Kidney (tissue), 14 donors: Measurements from ENCODE around the gene LY6G6D. TPM values are rescaled to one million over a fixed set of nuclear protein-coding genes. Genes with fewer than 3 reads are reported as not detected.
A peak's percentile ranks its signal among the peaks of the same experiment; 100 is the strongest.

Experiments
- DNase-seq, 5 donors: peaks; one replicate each; pipeline ENCODE4 v3.0.0-alpha.2; 2013 to 2020
- FAIRE-seq: peaks from 2 replicates; lab custom pipeline; 2012; peaks lifted over from hg19 to GRCh38; lab: Jason Lieb, UNC
- H3K27ac ChIP-seq, 2 donors: one replicate each; pipeline ENCODE4 v1.7.0; 2013; ENCODE audit warnings: low read depth in 2 of 2, low read length in 2 of 2, inconsistent platforms in 1 of 2
- H3K27me3 ChIP-seq: one replicate; pipeline ENCODE4 v1.7.1; 2013; ENCODE audit warnings: low read length, inconsistent platforms; ENCODE audit not compliant: control insufficient read depth, insufficient read depth
- H3K36me3 ChIP-seq, 3 donors: one replicate each; pipeline versions ENCODE4 v1.7.0 to v1.7.1; 2013; ENCODE audit warnings: low read length in 3 of 3, control low read depth in 1 of 3, inconsistent platforms in 1 of 3; ENCODE audit not compliant: insufficient read depth in 3 of 3, control insufficient read depth in 2 of 3
- H3K4me1 ChIP-seq, 3 donors: one replicate each; pipeline versions ENCODE4 v1.7.0 to v1.7.1; 2013; ENCODE audit warnings: low read length in 3 of 3, inconsistent platforms in 1 of 3, low read depth in 1 of 3; ENCODE audit not compliant: control insufficient read depth in 2 of 3, insufficient read depth in 2 of 3
- H3K4me3 ChIP-seq, 3 donors: one replicate each; pipeline versions ENCODE4 v1.7.0 to v1.8.1; 2013; ENCODE audit warnings: low read length in 3 of 3, control low read depth in 1 of 3, inconsistent platforms in 1 of 3
- H3K9ac ChIP-seq, 3 donors: one replicate each; pipeline versions ENCODE4 v1.7.0 to v1.7.1; 2013; ENCODE audit warnings: low read length in 3 of 3, control low read depth in 1 of 3, inconsistent platforms in 1 of 3
- H3K9me3 ChIP-seq, 3 donors: one replicate each; pipeline versions ENCODE4 v1.7.0 to v1.7.1; 2013; ENCODE audit warnings: low read length in 3 of 3, control low read depth in 1 of 3, inconsistent platforms in 1 of 3; ENCODE audit not compliant: control insufficient read depth in 2 of 3, insufficient read depth in 1 of 3
- intact Hi-C: fragments of 100-400 bp; cut with DNase I; formaldehyde crosslinking; loops from one replicate; pipeline ENCODE4 v1.11.1; 2022
- polyA plus RNA-seq: library from polyadenylated mRNA; stranded (reverse); fragments of 350-450 nt; fragmentation: Illumina TruSeq; extraction: RNeasy Lipid Tissue Mini Kit (QIAGEN cat#74804); gene quantifications from one replicate; pipeline ENCODE4 v1.2.3, GENCODE V29; 2014; ENCODE audit warnings: low read depth, low replicate concordance; ENCODE audit not compliant: insufficient read depth
- total RNA-seq: library from RNA; stranded (reverse); fragmentation: NEBNext Ultra II Directional; extraction: Animal tissue kit (Norgen Biotek cat#: 25700); gene quantifications from one replicate; pipeline ENCODE4 v1.2.1, GENCODE V29; 2021
- TF ChIP-seq, protein P1 (sequence below): IDR thresholded peaks from 3 replicates; pipeline ENCODE4 v1.5.1; 2012; ENCODE audit warnings: mild to moderate bottlenecking, moderate library complexity, borderline replicate concordance; ENCODE audit not compliant: insufficient read depth; ENCODE audit errors: extremely low read depth
- donor health status: control.
- donor health status: control.
- donor health status: control.
- donor health status: control.
- donor health status: control.
- donor health status: DM: yes; HTN: yes; CAD: no.
- donor health status: Normal renal cell carcinoma (clear cell type).

The LY6G6D gene
- total and polyA plus RNA-seq, 2 donors from 2014 or later = not detected

DNA sequence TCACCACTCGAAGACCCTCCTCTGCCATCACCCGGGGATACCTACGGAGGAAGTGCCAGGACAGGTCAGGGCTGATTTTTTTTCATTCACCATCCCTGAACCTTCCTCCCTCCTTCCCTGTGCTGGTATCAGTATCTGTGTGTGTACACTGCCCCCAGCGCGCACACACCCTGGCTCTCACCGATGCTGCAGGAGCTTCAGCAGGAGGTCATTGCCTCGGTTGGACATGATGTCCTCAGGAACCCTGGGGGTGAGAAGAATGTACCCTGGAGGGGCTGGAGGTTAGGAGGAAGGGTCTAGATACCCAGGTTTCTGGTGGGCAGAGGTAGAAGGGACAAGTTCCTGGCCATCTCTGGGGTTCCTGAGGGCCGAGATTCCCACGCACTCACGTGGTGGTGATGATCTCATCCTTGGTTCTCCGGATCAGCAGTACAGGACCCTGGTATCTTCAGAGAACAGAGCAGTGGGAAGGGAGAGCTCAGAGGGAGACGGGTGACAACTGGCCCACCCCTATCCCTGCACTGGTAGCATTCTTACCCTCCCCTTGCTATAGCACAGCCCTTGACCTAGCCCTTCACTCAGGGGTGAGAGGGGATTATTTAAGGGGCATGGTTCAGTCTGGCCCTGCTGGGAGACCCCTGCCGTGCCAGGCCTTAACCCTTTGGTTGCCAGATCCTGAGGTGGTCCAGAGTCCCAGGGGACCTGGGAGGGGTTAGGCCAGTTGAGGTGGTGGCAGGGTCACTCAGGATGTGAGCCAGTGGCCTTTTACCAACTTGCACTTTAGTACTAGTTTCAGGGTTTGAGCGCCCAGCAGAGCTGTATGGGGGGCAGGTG, 27.1 kb upstream of the LY6G6D start:
- Histone ChIP-seq H3K36me3 (peaks cover 2 to 46% (median 40%) of the 10 kb centered on the region in 3 donors), H3K27ac (no peak overlapping the region), H3K4me3 (no peak overlapping the region), H3K9ac (no peak overlapping the region), H3K27me3 (no peaks in the 10 kb centered on the region), H3K9me3 (no peaks in the 10 kb centered on the region), H3K4me1 (peaks cover 0 to 2% (median 0%) of the 10 kb centered on the region in 3 donors)
- TF ChIP-seq, protein P1, sequence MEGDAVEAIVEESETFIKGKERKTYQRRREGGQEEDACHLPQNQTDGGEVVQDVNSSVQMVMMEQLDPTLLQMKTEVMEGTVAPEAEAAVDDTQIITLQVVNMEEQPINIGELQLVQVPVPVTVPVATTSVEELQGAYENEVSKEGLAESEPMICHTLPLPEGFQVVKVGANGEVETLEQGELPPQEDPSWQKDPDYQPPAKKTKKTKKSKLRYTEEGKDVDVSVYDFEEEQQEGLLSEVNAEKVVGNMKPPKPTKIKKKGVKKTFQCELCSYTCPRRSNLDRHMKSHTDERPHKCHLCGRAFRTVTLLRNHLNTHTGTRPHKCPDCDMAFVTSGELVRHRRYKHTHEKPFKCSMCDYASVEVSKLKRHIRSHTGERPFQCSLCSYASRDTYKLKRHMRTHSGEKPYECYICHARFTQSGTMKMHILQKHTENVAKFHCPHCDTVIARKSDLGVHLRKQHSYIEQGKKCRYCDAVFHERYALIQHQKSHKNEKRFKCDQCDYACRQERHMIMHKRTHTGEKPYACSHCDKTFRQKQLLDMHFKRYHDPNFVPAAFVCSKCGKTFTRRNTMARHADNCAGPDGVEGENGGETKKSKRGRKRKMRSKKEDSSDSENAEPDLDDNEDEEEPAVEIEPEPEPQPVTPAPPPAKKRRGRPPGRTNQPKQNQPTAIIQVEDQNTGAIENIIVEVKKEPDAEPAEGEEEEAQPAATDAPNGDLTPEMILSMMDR = no peak
- DNase-seq (no peak), FAIRE-seq (no peak)
- intact Hi-C loops = no loop called here

DNA sequence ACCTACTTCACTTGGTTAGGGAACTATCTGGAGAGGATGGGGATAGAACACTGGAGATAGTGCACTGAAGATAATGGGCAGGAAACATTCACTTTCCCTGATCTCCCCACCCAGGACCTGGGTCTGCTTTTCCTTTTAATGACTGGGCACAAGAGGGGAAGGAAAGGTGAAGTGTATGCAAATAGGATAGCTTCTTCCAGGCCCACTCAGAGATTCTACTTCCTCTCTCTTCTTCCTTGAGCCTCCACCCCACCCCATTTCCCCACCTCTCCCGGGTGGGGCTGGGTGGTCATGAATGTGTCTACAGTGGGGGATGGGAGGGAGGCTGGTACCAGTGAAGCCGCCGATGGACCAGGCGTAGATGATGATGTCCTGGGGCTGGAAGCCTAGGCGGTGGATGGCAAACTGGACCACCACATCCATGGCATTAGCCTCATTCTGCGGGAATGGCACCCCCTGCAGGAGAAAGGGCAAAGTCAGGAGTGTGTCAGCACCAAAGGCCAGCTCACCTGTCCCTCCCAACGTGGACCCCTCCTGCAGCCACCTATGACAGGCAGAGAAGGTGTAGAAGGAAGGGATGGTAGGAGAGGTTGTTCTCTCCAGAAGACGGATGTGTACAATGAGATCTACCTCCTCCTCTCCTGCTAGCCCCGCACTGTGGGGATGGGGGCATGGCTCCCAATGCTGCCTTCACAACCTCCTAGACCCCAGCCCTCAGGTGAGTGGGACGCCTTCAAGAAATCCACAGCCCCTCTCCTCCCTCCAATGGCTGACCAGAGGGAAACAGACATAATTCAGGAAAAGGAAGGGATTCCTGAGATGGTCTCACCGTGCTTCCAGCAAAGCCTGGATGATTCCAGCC, 25.7 kb upstream of the LY6G6D start:
- FAIRE-seq = no peak
- peaks cover 4 to 46% (median 40%) of the 10 kb centered on the region in 3 donors for H3K36me3 ChIP-seq
- H3K4me3 ChIP-seq = no peak overlapping the region
- H3K27me3 ChIP-seq = no peaks in the 10 kb centered on the region
- H3K27ac ChIP-seq = no peak overlapping the region
- no peaks in the 10 kb centered on the region for H3K9me3 ChIP-seq
- intact Hi-C loops = no loop called here
- no peak overlapping the region for H3K9ac ChIP-seq
- TF ChIP-seq, protein P1 = no peak
- H3K4me1 ChIP-seq = no peaks in the 10 kb centered on the region
- DNase-seq = peak in 1 of 5 donors; percentile 17

DNA sequence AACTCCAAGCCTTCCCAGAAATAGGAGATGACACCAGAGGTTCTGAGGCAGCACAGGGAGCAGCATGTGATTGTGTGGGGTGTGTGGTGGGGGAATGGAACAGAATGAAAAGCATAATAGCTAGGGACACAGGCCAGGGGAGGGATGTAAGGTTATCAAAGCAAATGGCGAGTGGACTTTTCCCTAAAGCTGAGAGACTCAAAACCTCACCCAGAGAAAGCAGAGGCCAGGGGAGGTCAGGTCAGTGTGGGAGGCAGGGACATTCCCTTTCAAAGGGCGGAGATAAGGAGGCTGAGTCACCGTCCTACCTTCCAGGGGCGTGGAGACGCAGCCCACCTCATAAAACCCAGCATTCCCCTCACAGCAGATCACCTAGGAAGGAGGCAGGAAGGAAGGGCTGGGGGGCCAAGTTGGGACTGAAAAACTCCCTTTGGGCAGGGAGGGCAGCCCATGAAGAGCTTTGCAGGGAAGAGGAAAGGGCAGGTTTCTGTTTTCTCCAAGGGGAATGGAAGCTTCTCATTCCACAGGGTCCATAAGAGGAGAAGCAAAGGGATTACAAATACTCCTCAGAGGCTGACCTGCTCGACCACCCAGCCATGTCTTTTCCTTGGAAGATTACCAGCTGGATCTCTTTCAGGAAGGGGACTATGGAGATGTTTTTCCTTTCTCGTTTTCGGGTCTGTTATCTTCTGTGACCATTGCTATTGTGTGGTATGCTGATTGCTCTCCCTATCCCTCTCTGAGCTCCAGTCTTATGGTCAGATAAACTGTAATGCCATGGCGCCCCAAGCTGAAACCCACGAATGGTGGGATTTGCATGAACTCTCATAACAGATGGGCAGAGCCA, 24.7 kb upstream of the LY6G6D start:
- Histone ChIP-seq H3K27ac (no peak overlapping the region), H3K4me3 (no peak overlapping the region), H3K27me3 (no peaks in the 10 kb centered on the region), H3K36me3 (peaks cover 9 to 49% (median 46%) of the 10 kb centered on the region in 3 donors), H3K4me1 (no peaks in the 10 kb centered on the region), H3K9me3 (no peaks in the 10 kb centered on the region), H3K9ac (no peak overlapping the region)
- no peak for DNase-seq
- intact Hi-C loops = no loop called here
- TF ChIP-seq, protein P1 = no peak
- FAIRE-seq = no peak
